Germinal center (tissue), 1 donor: ENCODE data around the gene HBP1.
"Not testable (repeated sequence)": the region's sequence is repeated elsewhere in the genome, so short reads cannot be mapped to it uniquely, and the experiment has no call there.

Experiments
- DNase-seq: peaks from one replicate; pipeline ENCODE4 v3.0.0; 2012; ENCODE audit warnings: mixed read lengths, low spot score

The HBP1 gene

GRCh38 chr7:107224374-107225223, 55.8 kb downstream of the HBP1 start:
- DNase-seq: no peak

- no peak for DNase-seq
These were observed 59.5 kb downstream of the HBP1 start for GRCh38 chr7:107228291-107228690.

GRCh38 chr7:107230334-107230733, 61.5 kb downstream of the HBP1 start:
- DNase-seq: no peak

- no peak for DNase-seq
These were observed 63.8 kb downstream of the HBP1 start for GRCh38 chr7:107232568-107233090.

GRCh38 chr7:107233174-107233573, 64.4 kb downstream of the HBP1 start:
- DNase-seq: no peak

- DNase-seq: no peak
These were observed 65.2 kb downstream of the HBP1 start for GRCh38 chr7:107233981-107234380.

GRCh38 chr7:107234436-107234835, 65.6 kb downstream of the HBP1 start:
- no peak for DNase-seq

GRCh38 chr7:107236862-107237261, 68.1 kb downstream of the HBP1 start:
- DNase-seq: no peak

- no peak for DNase-seq
These were observed 68.6 kb downstream of the HBP1 start for GRCh38 chr7:107237451-107237850.

- DNase-seq: no peak
These were observed 73.5 kb downstream of the HBP1 start for GRCh38 chr7:107242267-107242666.

- DNase-seq: no peak
These were observed 75.8 kb downstream of the HBP1 start for GRCh38 chr7:107244613-107245012.

- DNase-seq: not testable (repeated sequence)
These were observed 78.0 kb downstream of the HBP1 start for GRCh38 chr7:107246836-107247235.

GRCh38 chr7:107248551-107249316, 79.9 kb downstream of the HBP1 start:
- no peak for DNase-seq

GRCh38 chr7:107251963-107252362, 83.2 kb downstream of the HBP1 start:
- no peak for DNase-seq
